Fibroblast of villous mesenchyme (primary cell): ENCODE measurements around the gene PRKAG3. TPM values are rescaled to one million over a fixed set of nuclear protein-coding genes. Genes with fewer than 3 reads are reported as not detected.
A peak's percentile ranks its signal among the peaks of the same experiment; 100 is the strongest.

Source experiments
- DNase-seq: peaks from one replicate; pipeline ENCODE4 v3.0.0-alpha.2; 2010; ENCODE audit warnings: low read depth
- H3K4me3 ChIP-seq: 2 replicates; pipeline ENCODE4 v1.5.1; 2011; ENCODE audit warnings: low read depth, mild to moderate bottlenecking, low read length
- CTCF ChIP-seq: IDR thresholded peaks from 2 replicates; pipeline ENCODE4 v1.5.1; 2012; ENCODE audit warnings: low read depth, mild to moderate bottlenecking, low read length; ENCODE audit not compliant: insufficient read depth
- total RNA-seq: library from RNA; depleted of rRNA; stranded (reverse); fragments of >200 nt; gene quantifications from 2 replicates; pipeline ENCODE4 v1.2.3, GENCODE V29; 2012

PRKAG3 gene
- total RNA-seq, 1 donor, result not detected

DNA sequence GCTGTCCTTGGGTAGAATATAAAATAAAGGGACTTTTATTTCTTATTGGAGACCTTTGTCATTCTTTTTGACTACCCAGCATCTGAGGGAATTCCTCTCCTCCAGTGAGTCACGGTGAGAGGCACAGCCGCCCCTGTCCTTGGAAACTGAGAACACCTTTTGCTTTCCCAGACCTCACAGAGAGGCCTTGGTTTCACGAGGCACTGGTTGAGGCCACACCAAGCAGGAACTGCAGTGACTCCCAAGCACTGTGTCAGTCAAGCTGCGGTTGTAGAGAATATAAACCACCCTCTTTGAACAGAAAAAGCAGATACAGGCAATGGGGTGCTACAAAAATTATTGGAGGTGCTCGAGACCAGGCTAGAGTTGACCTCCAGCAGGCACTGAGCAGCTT is 16.4 kb downstream of the PRKAG3 start:
- no peak for TF ChIP-seq CTCF
- DNase-seq, result no peak
- H3K4me3 ChIP-seq, result no peak overlapping the region

DNA sequence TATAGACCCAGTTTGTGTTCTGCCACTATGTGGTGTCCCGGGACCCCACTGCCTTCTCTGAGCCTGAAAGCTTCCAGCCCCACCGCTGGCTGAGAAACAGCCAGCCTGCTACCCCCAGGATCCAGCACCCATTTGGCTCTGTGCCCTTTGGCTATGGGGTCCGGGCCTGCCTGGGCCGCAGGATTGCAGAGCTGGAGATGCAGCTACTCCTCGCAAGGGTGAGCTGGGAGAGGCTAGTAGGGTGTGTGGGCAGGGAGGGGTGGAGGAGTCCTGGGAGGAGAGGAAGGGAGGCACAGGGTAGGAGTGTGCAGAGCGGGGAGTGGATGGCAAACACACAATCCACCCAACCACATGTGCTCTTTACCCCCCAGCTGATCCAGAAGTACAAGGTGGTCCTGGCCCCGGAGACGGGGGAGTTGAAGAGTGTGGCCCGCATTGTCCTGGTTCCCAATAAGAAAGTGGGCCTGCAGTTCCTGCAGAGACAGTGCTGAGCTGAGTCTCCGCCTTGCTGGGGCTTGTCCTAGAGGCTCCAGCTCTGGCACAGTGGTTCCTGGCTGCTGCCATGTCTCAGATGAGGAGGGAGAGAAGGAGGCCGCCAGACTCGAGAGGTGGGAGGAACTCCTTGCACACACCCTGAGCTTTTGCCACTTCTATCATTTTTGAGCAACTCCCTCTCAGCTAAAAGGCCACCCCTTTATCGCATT is 16.9 kb downstream of the PRKAG3 start:
- no peak for DNase-seq
- no peak for TF ChIP-seq CTCF
- H3K4me3 ChIP-seq, result no peak overlapping the region

- no peak overlapping the region for H3K4me3 ChIP-seq
- no peak for DNase-seq
- no peak for TF ChIP-seq CTCF
These were observed 17.7 kb downstream of the PRKAG3 start for GRCh38 chr2:218813771-218814460.

GRCh38 chr2:218812861-218813260 is 18.7 kb downstream of the PRKAG3 start:
- DNase-seq, result no peak
- no peak for TF ChIP-seq CTCF

DNA sequence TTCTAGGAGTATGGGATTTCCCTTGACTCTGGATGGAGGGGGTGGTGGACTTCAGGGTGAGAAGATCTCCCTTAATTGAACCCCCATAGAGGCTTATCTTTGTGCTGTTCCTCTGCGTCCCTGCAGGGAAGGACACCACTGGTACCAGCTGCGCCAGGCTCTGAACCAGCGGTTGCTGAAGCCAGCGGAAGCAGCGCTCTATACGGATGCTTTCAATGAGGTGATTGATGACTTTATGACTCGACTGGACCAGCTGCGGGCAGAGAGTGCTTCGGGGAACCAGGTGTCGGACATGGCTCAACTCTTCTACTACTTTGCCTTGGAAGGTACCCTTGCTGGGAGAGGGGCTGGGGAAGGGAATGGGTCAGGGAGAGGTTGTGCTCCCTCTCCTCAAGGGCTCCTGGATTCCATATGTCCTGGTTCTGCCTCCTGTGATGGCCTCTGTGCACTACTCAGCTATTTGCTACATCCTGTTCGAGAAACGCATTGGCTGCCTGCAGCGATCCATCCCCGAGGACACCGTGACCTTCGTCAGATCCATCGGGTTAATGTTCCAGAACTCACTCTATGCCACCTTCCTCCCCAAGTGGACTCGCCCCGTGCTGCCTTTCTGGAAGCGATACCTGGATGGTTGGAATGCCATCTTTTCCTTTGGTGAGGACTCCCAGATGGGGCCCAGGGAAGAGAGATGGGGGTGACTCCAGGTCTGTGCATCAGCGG is 19.3 kb downstream of the PRKAG3 start:
- no peak for TF ChIP-seq CTCF
- DNase-seq, result no peak
- no peak overlapping the region for H3K4me3 ChIP-seq

More at GRCh38 chr2:218812861-218813260, 18.7 kb downstream of the PRKAG3 start:
- no peak overlapping the region for H3K4me3 ChIP-seq

DNA sequence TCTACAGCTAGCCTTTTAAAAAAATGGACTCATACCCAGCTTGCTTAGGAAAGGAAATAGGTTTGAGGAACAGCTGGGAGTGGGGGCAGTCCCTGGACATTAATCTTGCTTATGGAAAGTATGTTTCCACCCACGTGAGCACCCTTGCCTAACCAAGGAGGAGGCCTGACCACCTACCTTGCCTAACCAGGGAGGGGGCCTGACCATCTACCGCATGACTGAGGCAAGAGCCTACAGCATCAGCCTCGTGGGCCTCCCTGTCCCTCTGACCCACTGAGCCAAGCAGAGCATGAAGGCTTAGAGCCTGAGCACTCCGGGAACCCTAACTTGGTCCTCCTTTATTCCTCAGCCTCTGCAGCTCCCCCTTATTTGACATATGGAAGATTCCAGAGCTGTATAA is 20.2 kb downstream of the PRKAG3 start:
- no peak for TF ChIP-seq CTCF
- peak; percentile 67 for DNase-seq
- no peak overlapping the region for H3K4me3 ChIP-seq
